ENCODE results near the gene SERINC2.

SERINC2 gene

GRCh38 chr1:31412732-31413404 lies at the start of gene SERINC2:
TSS of gene SERINC2 (plus strand) at chr1:31413213. CDS start at chr1:31413266, 53 bp downstream.
- DNase-seq, result no peak

DNA sequence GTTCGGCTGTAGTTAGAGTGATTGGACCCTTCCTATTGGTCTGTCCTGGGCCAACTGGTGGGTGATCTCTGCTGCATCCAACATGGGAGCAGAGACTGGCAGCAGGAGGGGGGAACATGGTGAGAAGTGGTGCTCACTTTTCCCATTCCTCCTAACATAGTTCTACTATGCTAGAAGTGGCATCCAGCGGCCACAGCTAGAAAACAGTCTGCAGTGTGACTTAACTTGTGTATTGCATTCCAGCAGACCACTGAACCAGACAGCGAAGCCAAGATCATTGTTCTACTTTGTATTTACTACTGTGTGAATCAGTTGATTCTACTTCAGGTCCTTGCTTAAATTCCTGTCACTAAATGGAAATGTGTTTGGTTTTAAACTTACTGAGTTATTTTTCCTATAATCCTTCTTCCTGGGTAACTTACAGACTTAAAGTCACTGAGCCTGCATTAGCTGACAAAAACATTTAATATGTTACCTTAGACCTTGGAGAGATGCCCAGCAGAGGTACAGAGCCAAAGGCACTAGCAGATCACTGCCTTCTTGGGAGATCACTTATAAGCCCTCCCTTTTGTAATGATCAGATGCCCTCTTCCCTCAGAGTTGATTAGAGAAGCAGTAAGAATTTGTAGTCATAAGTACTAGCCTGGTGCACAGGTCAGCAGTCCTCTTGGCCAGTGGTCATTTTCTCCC lies 48.3 kb upstream of the SERINC2 start:
- no peak for DNase-seq

GRCh38 chr1:31366796-31367195 lies 46.2 kb upstream of the SERINC2 start:
- DNase-seq, result no peak

- DNase-seq, result no peak
These were observed 44.4 kb upstream of the SERINC2 start for GRCh38 chr1:31368611-31369107.

DNA sequence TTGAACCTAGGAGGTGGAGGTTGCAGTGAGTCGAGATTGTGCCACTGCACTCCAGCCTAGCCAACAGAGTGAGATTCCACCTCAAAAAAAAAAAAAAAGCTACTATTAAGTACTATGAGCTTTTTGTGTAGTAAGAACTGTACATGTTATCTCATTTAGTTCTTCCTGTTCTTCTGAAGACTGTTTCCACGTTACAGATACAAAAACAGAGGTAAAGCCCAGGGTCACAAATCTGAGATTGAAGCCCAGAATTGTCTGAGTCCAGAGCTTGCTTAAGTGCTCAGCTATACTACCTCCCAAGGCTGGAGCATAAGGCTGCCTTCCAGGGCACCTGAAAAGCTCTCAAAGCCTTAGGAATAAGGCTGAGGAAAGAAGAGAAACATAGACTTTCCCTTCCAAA lies 43.0 kb upstream of the SERINC2 start:
- no peak for DNase-seq

DNA sequence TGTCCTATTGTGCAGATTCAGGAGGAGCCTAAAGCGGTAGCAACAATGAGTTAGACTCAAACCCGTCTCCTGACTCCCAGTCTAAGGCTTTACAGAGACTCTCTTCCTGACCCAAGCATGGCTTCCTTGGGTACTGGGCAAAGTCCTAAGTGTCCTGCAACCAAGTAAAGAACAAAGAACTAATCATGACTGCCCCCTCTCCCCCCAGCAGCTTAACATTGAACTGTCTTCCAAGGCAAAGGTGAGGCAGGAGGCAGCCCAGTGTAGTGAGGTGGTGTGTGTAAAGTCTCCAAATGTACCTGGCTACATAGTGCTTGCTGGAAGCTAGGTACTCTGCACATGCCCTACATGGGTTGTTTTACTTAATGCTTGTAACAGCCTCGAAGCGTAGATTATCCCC lies 42.4 kb upstream of the SERINC2 start:
- DNase-seq, result no peak

- no peak for DNase-seq
These were observed 41.7 kb upstream of the SERINC2 start for GRCh38 chr1:31371121-31371959.

GRCh38 chr1:31372051-31372450 lies 41.0 kb upstream of the SERINC2 start:
- DNase-seq, result no peak

DNA sequence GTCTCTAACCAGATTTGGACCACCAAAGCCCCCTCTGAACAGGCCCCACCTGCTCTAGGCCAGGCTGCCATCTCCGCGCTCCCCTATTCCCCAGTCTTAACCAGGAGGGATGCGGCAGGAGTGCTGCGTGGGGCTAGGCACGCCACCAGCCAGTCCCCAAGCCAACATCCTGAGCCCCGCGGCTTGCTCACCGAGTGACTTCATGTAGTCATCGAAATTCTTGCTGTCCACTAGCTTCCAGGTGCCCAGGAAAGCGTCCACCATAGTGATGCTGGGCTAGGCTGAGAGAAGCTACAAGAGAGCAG lies 40.3 kb upstream of the SERINC2 start:
- DNase-seq, result no peak

- DNase-seq, result no peak
These were observed 39.7 kb upstream of the SERINC2 start, which contains the start of gene FABP3 for GRCh38 chr1:31373056-31373896. TSS of gene FABP3 (minus strand) at chr1:31373076. CDS start at chr1:31373014, 62 bp downstream.

GRCh38 chr1:31373897-31374486 lies 39.0 kb upstream of the SERINC2 start:
- no peak for DNase-seq

- no peak for DNase-seq
These were observed 38.4 kb upstream of the SERINC2 start for GRCh38 chr1:31374511-31375196.

DNA sequence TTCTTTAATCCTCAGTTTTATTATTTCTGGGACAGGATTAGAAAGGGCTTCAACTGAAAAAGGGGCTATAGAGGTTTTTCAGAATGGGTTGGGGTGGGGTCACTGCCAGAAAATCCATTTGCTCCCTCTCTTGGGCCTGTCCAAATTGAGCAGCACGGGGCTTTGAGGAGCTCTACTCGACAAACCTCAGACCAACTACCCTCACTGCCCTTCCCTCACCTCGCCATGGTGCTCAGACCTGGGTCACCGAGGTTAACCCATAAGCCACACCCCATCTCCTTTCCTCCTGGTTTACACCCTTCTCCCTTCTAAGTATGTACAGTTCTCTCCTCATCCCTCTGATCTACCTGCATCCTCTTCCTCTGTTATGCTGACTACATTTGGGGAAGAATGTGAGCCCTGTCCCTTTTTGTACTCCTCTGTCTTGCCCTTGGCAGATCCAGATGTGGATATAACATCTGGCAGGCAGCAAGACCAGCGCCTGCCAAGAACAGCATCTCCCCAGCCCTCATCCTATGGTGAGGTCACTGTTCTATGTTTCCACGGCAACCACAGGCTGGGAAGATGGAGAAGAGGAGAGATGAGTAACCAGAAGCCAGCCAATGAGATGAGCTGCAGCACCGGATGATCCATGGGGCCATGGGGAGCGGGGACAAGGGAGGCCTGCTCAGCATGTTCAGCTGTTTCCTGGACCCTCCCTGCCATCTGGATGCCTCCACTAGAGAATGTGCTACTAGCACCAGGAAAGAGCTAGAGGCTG lies 36.5 kb upstream of the SERINC2 start:
- DNase-seq, result no peak

DNA sequence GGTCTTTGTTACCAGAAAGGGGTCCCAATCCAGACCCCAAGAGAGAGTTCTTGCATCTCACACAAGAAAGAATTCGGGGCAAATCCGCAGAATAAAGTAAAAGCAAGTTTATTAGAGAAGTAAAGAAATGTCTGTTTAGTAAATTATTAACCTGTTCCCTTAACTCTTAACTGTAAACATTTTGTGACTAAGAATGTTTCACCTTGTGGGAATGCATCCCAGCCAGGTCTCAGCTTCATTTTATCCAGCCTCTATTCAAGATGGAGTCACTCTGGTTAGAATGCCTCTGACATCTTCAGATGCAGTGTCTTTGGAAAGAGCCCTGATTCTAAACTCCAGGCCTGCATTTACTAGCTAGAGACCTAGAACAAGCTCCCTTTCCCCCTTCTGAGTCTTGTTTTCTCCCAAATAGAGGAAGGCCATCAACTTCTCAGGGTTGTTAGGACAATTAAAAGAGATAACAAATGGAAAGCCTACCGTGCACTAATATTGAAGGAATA lies 35.6 kb upstream of the SERINC2 start:
- no peak for DNase-seq

DNA sequence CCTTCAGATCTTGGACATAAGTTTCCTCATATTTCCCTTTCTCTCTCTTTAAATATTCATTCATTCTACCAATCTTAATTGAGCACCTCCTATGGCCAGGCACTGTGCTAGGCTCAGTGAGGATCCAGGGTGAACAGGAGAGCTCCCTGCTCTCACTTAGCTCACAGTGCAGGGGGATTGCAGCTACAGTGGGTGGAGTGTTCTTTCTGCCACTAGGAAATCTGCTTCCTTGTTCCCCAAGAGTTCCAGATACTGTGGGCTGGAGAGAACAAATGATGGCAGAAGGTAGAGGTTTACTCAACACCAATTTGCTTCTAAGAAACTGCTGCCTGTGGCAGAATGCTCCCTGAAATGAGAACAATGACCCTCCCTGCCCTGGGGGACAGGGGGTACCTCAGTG lies 35.0 kb upstream of the SERINC2 start:
- no peak for DNase-seq

- no peak for DNase-seq
These were observed 32.8 kb upstream of the SERINC2 start for GRCh38 chr1:31380181-31380580.

- no peak for DNase-seq
These were observed 31.4 kb upstream of the SERINC2 start for GRCh38 chr1:31381394-31382294.

- no peak for DNase-seq
These were observed 30.5 kb upstream of the SERINC2 start for GRCh38 chr1:31382379-31382989.

GRCh38 chr1:31383967-31384366 lies 29.0 kb upstream of the SERINC2 start:
- DNase-seq, result no peak
